ENCODE measurements around the gene ZNF135.

ZNF135 gene

GRCh38 chr19:58089846-58090245 lies 30.8 kb downstream of the ZNF135 start:
- in situ Hi-C loops (cut with MboI; ENCODE audit: low sequenced_read_pairs) = no loop called here

GRCh38 chr19:58091251-58091995 lies 32.3 kb downstream of the ZNF135 start:
- in situ Hi-C loops (cut with MboI; ENCODE audit: low sequenced_read_pairs) = no loop called here

- in situ Hi-C loops (cut with MboI; ENCODE audit: low sequenced_read_pairs) = no loop called here
Observed at GRCh38 chr19:58093071-58093470, 34.0 kb downstream of the ZNF135 start.

GRCh38 chr19:58095328-58095727 lies 36.2 kb downstream of the ZNF135 start:
- in situ Hi-C loops (cut with MboI; ENCODE audit: low sequenced_read_pairs) = no loop called here

GRCh38 chr19:58096884-58097283 lies 37.8 kb downstream of the ZNF135 start:
- in situ Hi-C loops (cut with MboI; ENCODE audit: low sequenced_read_pairs) = no loop called here

GRCh38 chr19:58097349-58097748 lies 38.3 kb downstream of the ZNF135 start:
- in situ Hi-C loops (cut with MboI; ENCODE audit: low sequenced_read_pairs) = no loop called here

GRCh38 chr19:58097781-58098681 lies 38.9 kb downstream of the ZNF135 start, which contains the start of gene ZSCAN18:
ZSCAN18 (minus strand) TSS chr19:58098231; CDS start chr19:58090267, 7,964 bp downstream.
- in situ Hi-C loops (cut with MboI; ENCODE audit: low sequenced_read_pairs) = no loop called here

- in situ Hi-C loops (cut with MboI; ENCODE audit: low sequenced_read_pairs) = no loop called here
Observed at GRCh38 chr19:58098682-58098998, 39.6 kb downstream of the ZNF135 start.

GRCh38 chr19:58107778-58108545 lies 48.9 kb downstream of the ZNF135 start:
- in situ Hi-C loops (cut with MboI; ENCODE audit: low sequenced_read_pairs) = no loop called here

GRCh38 chr19:58108546-58108817 lies 49.4 kb downstream of the ZNF135 start:
- in situ Hi-C loops (cut with MboI; ENCODE audit: low sequenced_read_pairs) = no loop called here

- in situ Hi-C loops (cut with MboI; ENCODE audit: low sequenced_read_pairs) = no loop called here
Observed at GRCh38 chr19:58117841-58118575, 58.9 kb downstream of the ZNF135 start.

GRCh38 chr19:58118979-58119733 lies 60.1 kb downstream of the ZNF135 start:
- in situ Hi-C loops (cut with MboI; ENCODE audit: low sequenced_read_pairs) = no loop called here
